Measurements from ENCODE around the gene SRPK3. TPM values are rescaled to one million over a fixed set of nuclear protein-coding genes. Genes with fewer than 3 reads are reported as not detected.

Gene SRPK3
- total and polyA plus RNA-seq, 4 donors, result 0.05 TPM; not detected in 3

DNA sequence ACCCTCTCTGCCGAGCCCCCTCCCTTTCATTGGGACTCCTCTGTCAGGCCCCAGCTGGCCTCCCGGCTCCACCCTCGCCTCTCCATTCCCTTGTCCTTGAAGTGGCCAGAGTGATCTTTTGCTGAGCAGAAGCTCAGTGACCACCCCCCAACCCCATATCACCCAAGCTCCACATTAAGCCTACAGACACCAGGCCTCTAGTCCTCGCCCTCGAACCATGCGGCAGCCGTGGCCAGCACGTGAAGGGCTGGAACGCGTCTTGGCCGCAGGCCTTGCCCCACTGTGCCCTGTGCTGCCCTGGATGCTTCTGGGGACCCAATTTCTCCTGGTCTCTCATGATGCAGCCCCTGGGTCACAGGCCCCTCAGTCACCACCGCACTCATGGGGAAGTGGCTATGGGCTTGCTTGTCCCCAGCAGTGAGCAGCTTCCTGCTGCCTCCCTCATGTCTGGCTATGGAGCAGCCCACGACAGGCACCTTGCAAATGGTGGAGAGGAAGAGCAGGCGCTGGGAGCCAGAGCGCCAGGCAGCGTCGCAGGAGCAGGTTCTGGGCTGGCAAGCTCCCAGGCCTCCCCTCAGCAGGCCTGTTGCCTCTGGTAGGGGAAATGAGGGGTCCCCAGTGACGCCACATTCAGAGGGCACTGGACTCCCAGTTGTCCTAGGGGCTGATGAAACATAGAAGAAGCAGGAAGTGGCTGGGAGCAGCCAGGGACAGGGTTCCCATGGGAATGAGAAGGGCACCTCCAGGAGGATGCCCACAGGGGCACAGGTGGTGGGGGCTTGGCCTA is 757 bp upstream of the SRPK3 start:
- H3K27ac ChIP-seq (ENCODE audit: low read depth in 1 of 2, low read length in 2 of 2), result no peak overlapping the region
- H3K9ac ChIP-seq (ENCODE audit: low read depth in 1 of 2, low read length in 2 of 2), result no peak overlapping the region
- no peak overlapping the region for H3K4me3 ChIP-seq (ENCODE audit: low read depth in 1 of 3, low read length in 3 of 3)
- 72% methylated on average over 18 of the region's 18 CpGs for WGBS
- H3K9me3 ChIP-seq (ENCODE audit: control insufficient read depth in 4 of 4, low read length in 3 of 4), result no peaks in the 10 kb centered on the region
- TF ChIP-seq EGR1 (IDR thresholded peaks at IDR 0.05; ENCODE audit: low read depth in 2 of 2) (no peak), GABPA (IDR thresholded peaks at IDR 0.05 in 1 of 2, conservative IDR thresholded peaks at IDR 0.05 in 1 of 2) (no peak), FOXA2 (IDR thresholded peaks at IDR 0.05) (no peak), RAD21 (IDR thresholded peaks at IDR 0.05) (no peak), SP1 (IDR thresholded peaks at IDR 0.05) (no peak), YY1 (IDR thresholded peaks at IDR 0.05) (no peak), HNF4A (conservative IDR thresholded peaks at IDR 0.05) (no peak), JUND (IDR thresholded peaks at IDR 0.05) (no peak), NR2F2 (IDR thresholded peaks at IDR 0.05) (no peak), FOXA1 (IDR thresholded peaks at IDR 0.05) (no peak), TAF1 (conservative IDR thresholded peaks at IDR 0.05) (no peak), RXRA (IDR thresholded peaks at IDR 0.05) (no peak), HNF4G (IDR thresholded peaks at IDR 0.05) (no peak)
- TF ChIP-seq, protein P1, sequence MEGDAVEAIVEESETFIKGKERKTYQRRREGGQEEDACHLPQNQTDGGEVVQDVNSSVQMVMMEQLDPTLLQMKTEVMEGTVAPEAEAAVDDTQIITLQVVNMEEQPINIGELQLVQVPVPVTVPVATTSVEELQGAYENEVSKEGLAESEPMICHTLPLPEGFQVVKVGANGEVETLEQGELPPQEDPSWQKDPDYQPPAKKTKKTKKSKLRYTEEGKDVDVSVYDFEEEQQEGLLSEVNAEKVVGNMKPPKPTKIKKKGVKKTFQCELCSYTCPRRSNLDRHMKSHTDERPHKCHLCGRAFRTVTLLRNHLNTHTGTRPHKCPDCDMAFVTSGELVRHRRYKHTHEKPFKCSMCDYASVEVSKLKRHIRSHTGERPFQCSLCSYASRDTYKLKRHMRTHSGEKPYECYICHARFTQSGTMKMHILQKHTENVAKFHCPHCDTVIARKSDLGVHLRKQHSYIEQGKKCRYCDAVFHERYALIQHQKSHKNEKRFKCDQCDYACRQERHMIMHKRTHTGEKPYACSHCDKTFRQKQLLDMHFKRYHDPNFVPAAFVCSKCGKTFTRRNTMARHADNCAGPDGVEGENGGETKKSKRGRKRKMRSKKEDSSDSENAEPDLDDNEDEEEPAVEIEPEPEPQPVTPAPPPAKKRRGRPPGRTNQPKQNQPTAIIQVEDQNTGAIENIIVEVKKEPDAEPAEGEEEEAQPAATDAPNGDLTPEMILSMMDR (IDR thresholded peaks at IDR 0.05; ENCODE audit: low read depth, low read length, missing input control), result no peak
- TF ChIP-seq, protein P2, sequence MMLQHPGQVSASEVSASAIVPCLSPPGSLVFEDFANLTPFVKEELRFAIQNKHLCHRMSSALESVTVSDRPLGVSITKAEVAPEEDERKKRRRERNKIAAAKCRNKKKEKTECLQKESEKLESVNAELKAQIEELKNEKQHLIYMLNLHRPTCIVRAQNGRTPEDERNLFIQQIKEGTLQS (IDR thresholded peaks at IDR 0.05), result no peak
- TF ChIP-seq, protein P3, sequence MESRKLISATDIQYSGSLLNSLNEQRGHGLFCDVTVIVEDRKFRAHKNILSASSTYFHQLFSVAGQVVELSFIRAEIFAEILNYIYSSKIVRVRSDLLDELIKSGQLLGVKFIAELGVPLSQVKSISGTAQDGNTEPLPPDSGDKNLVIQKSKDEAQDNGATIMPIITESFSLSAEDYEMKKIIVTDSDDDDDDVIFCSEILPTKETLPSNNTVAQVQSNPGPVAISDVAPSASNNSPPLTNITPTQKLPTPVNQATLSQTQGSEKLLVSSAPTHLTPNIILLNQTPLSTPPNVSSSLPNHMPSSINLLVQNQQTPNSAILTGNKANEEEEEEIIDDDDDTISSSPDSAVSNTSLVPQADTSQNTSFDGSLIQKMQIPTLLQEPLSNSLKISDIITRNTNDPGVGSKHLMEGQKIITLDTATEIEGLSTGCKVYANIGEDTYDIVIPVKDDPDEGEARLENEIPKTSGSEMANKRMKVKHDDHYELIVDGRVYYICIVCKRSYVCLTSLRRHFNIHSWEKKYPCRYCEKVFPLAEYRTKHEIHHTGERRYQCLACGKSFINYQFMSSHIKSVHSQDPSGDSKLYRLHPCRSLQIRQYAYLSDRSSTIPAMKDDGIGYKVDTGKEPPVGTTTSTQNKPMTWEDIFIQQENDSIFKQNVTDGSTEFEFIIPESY (IDR thresholded peaks at IDR 0.05), result no peak
- TF ChIP-seq, protein P4, sequence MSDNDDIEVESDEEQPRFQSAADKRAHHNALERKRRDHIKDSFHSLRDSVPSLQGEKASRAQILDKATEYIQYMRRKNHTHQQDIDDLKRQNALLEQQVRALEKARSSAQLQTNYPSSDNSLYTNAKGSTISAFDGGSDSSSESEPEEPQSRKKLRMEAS (IDR thresholded peaks at IDR 0.05), result no peak
- TF ChIP-seq, protein P5, sequence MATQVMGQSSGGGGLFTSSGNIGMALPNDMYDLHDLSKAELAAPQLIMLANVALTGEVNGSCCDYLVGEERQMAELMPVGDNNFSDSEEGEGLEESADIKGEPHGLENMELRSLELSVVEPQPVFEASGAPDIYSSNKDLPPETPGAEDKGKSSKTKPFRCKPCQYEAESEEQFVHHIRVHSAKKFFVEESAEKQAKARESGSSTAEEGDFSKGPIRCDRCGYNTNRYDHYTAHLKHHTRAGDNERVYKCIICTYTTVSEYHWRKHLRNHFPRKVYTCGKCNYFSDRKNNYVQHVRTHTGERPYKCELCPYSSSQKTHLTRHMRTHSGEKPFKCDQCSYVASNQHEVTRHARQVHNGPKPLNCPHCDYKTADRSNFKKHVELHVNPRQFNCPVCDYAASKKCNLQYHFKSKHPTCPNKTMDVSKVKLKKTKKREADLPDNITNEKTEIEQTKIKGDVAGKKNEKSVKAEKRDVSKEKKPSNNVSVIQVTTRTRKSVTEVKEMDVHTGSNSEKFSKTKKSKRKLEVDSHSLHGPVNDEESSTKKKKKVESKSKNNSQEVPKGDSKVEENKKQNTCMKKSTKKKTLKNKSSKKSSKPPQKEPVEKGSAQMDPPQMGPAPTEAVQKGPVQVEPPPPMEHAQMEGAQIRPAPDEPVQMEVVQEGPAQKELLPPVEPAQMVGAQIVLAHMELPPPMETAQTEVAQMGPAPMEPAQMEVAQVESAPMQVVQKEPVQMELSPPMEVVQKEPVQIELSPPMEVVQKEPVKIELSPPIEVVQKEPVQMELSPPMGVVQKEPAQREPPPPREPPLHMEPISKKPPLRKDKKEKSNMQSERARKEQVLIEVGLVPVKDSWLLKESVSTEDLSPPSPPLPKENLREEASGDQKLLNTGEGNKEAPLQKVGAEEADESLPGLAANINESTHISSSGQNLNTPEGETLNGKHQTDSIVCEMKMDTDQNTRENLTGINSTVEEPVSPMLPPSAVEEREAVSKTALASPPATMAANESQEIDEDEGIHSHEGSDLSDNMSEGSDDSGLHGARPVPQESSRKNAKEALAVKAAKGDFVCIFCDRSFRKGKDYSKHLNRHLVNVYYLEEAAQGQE (IDR thresholded peaks at IDR 0.05), result no peak
- peaks cover 0 to 1% (median 0%) of the 10 kb centered on the region in 4 donors for H3K36me3 ChIP-seq (ENCODE audit: control insufficient read depth in 4 of 4, insufficient read depth in 3 of 4, low read depth in 1 of 4, low read length in 3 of 4)
- DNase-seq (ENCODE audit: low spot score), result no peak
- no peaks in the 10 kb centered on the region for H3K4me1 ChIP-seq (ENCODE audit: control insufficient read depth in 4 of 4, insufficient read depth in 4 of 4, low read length in 3 of 4)
- H3K27me3 ChIP-seq (ENCODE audit: control insufficient read depth in 4 of 4, insufficient read depth in 4 of 4, low read length in 3 of 4), result no peaks in the 10 kb centered on the region

All from liver (tissue), 9 donors.